ENCODE measurements around the gene DLG2.

The DLG2 gene

GRCh38 chr11:85603220-85603619 lies 23.9 kb downstream of the DLG2 start:
- no peak for TF ChIP-seq CTCF (conservative IDR thresholded peaks at IDR 0.05; ENCODE audit: low read depth, low read length)
- no peak overlapping the region for H3K4me3 ChIP-seq (ENCODE audit: low read depth, low read length)
- no peak for DNase-seq (ENCODE audit: low read depth)

GRCh38 chr11:85602526-85603213 lies 24.5 kb downstream of the DLG2 start:
- no peak for TF ChIP-seq CTCF (conservative IDR thresholded peaks at IDR 0.05; ENCODE audit: low read depth, low read length)

GRCh38 chr11:85599083-85599482 lies 28.1 kb downstream of the DLG2 start:
- DNase-seq (ENCODE audit: low read depth), result no peak
- no peak overlapping the region for H3K4me3 ChIP-seq (ENCODE audit: low read depth, low read length)
- TF ChIP-seq CTCF (conservative IDR thresholded peaks at IDR 0.05; ENCODE audit: low read depth, low read length), result no peak

More at GRCh38 chr11:85602526-85603213, 24.5 kb downstream of the DLG2 start:
- no peak overlapping the region for H3K4me3 ChIP-seq (ENCODE audit: low read depth, low read length)
- DNase-seq (ENCODE audit: low read depth), result peak; percentile 12

GRCh38 chr11:85596886-85597285 lies 30.3 kb downstream of the DLG2 start:
- no peak for DNase-seq (ENCODE audit: low read depth)
- TF ChIP-seq CTCF (conservative IDR thresholded peaks at IDR 0.05; ENCODE audit: low read depth, low read length), result no peak

GRCh38 chr11:85595285-85595884 lies 31.8 kb downstream of the DLG2 start:
- TF ChIP-seq CTCF (conservative IDR thresholded peaks at IDR 0.05; ENCODE audit: low read depth, low read length), result peak; percentile 57
- DNase-seq (ENCODE audit: low read depth), result peak; percentile 74

More at GRCh38 chr11:85596886-85597285, 30.3 kb downstream of the DLG2 start:
- H3K4me3 ChIP-seq (ENCODE audit: low read depth, low read length), result no peak overlapping the region

GRCh38 chr11:85590848-85591483 lies 36.2 kb downstream of the DLG2 start:
- DNase-seq (ENCODE audit: low read depth), result peak; percentile 66
- H3K4me3 ChIP-seq (ENCODE audit: low read depth, low read length), result no peak overlapping the region
- TF ChIP-seq CTCF (conservative IDR thresholded peaks at IDR 0.05; ENCODE audit: low read depth, low read length), result peak; percentile 31

More at GRCh38 chr11:85595285-85595884, 31.8 kb downstream of the DLG2 start:
- H3K4me3 ChIP-seq (ENCODE audit: low read depth, low read length), result no peak overlapping the region

Data from choroid plexus epithelial cell (primary cell).